Fibroblast of villous mesenchyme (primary cell): ENCODE measurements around the gene CD8B. TPM values are rescaled to one million over a fixed set of nuclear protein-coding genes. Genes with fewer than 3 reads are reported as not detected.
"Not testable (repeated sequence)": the region's sequence is repeated elsewhere in the genome, so short reads cannot be mapped to it uniquely, and the experiment has no call there.

Experiments used
- DNase-seq: peaks from one replicate; pipeline ENCODE4 v3.0.0-alpha.2; 2010; ENCODE audit warnings: low read depth
- H3K4me3 ChIP-seq: 2 replicates; pipeline ENCODE4 v1.5.1; 2011; ENCODE audit warnings: low read depth, mild to moderate bottlenecking, low read length
- CTCF ChIP-seq: IDR thresholded peaks from 2 replicates; pipeline ENCODE4 v1.5.1; 2012; ENCODE audit warnings: low read depth, mild to moderate bottlenecking, low read length; ENCODE audit not compliant: insufficient read depth
- total RNA-seq: library from RNA; depleted of rRNA; stranded (reverse); fragments of >200 nt; gene quantifications from 2 replicates; pipeline ENCODE4 v1.2.3, GENCODE V29; 2012

The CD8B gene
- total RNA-seq, 1 donor: not detected

DNA sequence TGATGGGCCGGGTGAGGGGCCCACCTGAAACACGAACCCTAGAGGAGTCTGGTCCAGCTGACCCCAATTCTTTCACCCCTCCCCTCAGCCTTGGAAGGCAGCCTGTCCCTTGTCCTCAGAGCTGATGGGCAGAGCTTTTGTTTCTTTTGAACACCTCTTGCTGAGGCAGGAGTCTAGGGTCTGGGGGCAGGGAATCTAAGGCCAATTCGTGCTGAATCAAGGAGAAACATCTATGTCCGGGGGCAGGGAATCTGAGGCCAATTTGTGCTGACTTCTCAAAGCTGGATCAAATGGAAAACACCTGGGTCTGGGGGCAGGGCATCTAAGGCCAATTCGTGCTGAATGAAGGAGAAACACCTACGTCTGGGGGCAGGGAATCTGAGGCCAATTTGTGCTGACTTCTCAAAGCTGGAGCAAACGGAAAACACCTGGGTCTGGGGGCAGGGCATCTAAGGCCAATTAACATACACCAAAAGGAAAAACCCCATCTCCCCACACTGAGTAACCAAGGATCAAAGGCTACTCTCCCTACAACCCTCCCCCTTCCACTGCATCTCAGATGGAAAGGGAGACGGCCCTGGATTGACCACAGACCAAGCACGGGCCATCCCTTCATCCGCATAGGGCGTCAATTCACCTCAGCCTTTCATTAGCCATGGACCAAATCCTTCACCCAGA, 21.7 kb downstream of the CD8B start:
- not testable (repeated sequence) for DNase-seq, H3K4me3 ChIP-seq

- not testable (repeated sequence) for DNase-seq, H3K4me3 ChIP-seq
Measured at GRCh38 chr2:86839455-86839854, 22.2 kb downstream of the CD8B start.

DNA sequence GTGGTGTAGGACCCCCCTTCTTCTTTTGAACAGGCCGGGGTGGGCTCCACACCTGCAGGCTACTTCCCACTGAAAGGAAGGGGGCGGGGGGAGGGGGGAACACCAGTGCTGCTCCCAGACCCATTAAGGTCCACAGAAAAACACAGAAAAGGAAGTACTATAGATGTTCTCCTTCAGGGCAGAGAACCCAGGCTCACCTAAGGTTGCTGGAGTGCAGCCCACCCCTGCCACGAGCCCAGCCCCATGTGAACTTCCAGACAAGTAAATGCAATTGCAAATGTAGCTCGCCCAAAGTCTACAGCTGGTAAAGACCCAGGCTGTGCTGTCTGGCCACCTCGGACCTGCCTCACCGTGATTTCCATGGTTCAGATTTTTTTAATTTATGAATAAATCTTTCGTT, 24.0 kb downstream of the CD8B start:
- not testable (repeated sequence) for DNase-seq, H3K4me3 ChIP-seq

GRCh38 chr2:86836915-86837695, 24.6 kb downstream of the CD8B start:
- peak; percentile 91 for DNase-seq
- H3K4me3 ChIP-seq: peak overlapping the region; percentile 27

DNA sequence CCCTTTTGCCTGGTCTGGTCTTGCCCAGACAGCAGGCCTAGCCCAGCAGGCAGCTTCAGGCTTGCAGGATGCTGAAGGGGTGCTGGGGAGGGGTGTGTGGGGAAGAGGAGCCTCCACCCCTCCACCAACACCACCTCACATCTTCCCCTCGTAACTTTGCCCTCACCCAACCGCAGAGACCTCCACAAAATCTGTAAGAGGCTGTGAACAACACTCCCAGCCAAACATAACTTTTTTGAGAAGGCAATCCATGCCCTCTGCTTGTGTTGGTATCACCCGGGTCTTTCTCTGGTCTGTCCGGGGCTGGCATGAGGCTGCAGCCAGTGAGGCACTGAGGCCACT, 26.2 kb downstream of the CD8B start:
- not testable (repeated sequence) for DNase-seq, H3K4me3 ChIP-seq

DNA sequence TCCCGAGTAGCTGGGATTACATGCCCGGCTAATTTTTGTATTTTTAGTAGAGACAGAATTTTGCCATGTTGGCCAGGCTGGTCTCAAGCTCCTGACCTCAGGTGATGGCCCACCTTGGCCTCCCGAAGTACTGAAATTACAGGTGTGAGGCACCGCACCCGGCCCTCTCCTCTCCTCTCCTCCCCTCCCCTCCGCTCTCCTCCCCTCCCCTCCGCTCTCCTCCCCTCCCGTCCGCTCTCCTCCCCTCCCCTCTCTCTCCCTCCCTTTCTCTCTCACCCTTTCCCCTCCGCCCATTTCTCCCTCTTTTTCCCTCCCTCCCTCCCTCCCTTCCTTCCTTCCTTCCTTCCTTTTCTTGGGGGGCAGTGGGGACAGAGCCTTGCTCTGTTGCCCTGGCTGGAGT, 28.4 kb downstream of the CD8B start:
- no peak for DNase-seq
- H3K4me3 ChIP-seq: no peak overlapping the region
- no peak for TF ChIP-seq CTCF

DNA sequence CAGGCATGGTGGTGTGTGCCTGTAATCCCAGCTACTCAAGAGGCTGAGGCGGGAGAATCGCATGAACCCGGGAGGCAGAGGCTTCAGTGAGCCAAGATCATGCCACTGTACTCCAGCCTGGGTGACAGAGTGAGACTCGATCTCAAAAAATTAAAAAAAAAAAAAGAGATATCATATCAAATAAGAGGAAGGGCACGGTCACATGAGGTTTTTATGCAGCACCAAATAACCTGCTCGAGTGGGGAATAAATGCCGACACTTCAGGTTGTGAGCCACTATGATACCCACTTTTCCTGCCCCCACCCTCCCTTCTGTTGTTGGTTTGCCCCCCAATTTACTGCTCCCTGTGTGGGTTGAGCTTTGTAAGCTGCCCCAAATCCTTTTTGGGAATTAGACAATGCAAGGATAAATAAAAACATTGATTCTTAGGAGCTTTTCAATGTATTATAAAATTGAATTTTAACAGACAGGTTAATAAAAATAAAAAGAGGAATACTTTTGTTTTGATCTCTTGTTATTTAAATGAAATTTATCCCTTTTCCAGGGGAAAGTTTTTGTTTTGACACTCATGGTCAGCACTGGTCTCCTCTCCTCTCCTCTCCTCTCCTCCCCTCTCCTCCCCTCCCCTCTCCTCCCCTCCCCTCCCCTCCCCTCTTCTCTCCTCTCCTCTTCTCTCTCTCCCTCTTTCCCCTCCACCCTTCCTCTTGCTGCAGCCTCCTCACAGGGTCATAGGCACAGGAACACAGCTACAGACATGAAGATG, 29.2 kb downstream of the CD8B start:
- no peak for TF ChIP-seq CTCF
- DNase-seq: no peak

DNA sequence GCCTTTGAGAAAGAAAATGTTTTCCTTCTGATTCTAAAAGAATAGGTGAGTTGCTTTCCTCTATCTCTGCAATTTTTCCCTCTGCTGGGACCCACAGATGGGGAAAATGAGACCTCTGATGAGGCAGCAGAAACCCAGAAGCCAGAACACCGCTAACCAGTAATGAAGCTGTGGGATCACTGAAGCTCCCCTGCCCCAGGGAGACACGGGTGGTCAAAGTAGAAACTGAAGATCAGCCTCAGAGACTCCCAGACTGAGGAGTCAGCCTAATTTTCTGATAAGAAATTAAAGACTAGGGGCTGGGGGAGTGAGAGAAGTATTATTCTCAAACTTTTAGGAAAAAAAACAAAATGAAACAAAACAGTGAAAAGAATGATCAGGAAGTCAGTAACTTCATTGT, 30.1 kb downstream of the CD8B start:
- no peak for DNase-seq
- H3K4me3 ChIP-seq: no peak overlapping the region
- TF ChIP-seq CTCF: no peak

More for the DNA sequence above, 29.2 kb downstream of the CD8B start:
- H3K4me3 ChIP-seq: no peak overlapping the region

GRCh38 chr2:86826951-86827350, 34.7 kb downstream of the CD8B start:
- TF ChIP-seq CTCF: no peak
- no peak overlapping the region for H3K4me3 ChIP-seq
- DNase-seq: no peak
